Bronchial epithelial cell (primary cell): ENCODE data around the gene CHRNA1. TPM values are rescaled to one million over a fixed set of nuclear protein-coding genes. Genes with fewer than 3 reads are reported as not detected.

ENCODE experiments used
- DNase-seq: peaks from one replicate; pipeline ENCODE4 v3.0.0-alpha.2; 2010; ENCODE audit warnings: low read depth
- FAIRE-seq: peaks from 2 replicates; lab custom pipeline; 2011; peaks lifted over from hg19 to GRCh38; lab: Jason Lieb, UNC
- H3K27me3 ChIP-seq: 2 replicates; pipeline ENCODE4 v1.5.1; 2011; ENCODE audit warnings: low read length; ENCODE audit not compliant: control insufficient read depth, insufficient read depth
- H3K36me3 ChIP-seq: 2 replicates; pipeline ENCODE4 v1.5.1; 2011; ENCODE audit warnings: low read length; ENCODE audit not compliant: control insufficient read depth, insufficient read depth
- H3K4me3 ChIP-seq: 2 replicates; pipeline ENCODE4 v1.5.1; 2011; ENCODE audit warnings: mild to moderate bottlenecking, low read depth, low read length, control low read depth
- total RNA-seq: library from RNA; depleted of rRNA; stranded (reverse); fragments of >200 nt; gene quantifications from 2 replicates; pipeline ENCODE4 v1.2.1, GENCODE V29; 2014
- TF ChIP-seq, protein P1 (sequence below): IDR thresholded peaks from 2 replicates; pipeline ENCODE4 v1.5.1; 2011; ENCODE audit warnings: mild to moderate bottlenecking, moderate library complexity, low read length, control low read depth, inconsistent platforms; ENCODE audit not compliant: insufficient read depth, severe bottlenecking

CHRNA1 gene
- total RNA-seq, 1 donor from 2014 or later, result not detected

DNA sequence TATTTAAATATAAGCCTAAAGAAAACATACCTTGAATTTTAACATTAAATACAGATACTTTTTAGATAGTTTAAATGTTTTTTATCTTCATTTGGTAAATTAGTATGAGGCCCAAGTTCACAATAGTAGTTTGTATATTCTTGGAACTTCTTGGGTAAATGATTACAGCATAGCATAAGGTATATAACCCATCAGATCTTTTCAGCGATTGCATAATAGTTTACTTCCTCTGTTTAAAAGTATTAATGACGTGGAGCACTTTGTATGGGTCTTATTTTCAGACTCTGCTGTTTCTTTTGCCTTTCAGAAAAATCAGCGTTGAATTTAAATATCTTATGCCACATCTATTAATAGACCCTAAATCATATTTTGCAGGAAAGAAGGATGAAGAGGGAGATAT lies 60.2 kb downstream of the CHRNA1 start:
- FAIRE-seq, result no peak
- TF ChIP-seq, protein P1, sequence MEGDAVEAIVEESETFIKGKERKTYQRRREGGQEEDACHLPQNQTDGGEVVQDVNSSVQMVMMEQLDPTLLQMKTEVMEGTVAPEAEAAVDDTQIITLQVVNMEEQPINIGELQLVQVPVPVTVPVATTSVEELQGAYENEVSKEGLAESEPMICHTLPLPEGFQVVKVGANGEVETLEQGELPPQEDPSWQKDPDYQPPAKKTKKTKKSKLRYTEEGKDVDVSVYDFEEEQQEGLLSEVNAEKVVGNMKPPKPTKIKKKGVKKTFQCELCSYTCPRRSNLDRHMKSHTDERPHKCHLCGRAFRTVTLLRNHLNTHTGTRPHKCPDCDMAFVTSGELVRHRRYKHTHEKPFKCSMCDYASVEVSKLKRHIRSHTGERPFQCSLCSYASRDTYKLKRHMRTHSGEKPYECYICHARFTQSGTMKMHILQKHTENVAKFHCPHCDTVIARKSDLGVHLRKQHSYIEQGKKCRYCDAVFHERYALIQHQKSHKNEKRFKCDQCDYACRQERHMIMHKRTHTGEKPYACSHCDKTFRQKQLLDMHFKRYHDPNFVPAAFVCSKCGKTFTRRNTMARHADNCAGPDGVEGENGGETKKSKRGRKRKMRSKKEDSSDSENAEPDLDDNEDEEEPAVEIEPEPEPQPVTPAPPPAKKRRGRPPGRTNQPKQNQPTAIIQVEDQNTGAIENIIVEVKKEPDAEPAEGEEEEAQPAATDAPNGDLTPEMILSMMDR, result no peak
- Histone ChIP-seq H3K4me3 (no peak overlapping the region), H3K36me3 (no peaks in the 10 kb centered on the region), H3K27me3 (no peaks in the 10 kb centered on the region)
- no peak for DNase-seq

DNA sequence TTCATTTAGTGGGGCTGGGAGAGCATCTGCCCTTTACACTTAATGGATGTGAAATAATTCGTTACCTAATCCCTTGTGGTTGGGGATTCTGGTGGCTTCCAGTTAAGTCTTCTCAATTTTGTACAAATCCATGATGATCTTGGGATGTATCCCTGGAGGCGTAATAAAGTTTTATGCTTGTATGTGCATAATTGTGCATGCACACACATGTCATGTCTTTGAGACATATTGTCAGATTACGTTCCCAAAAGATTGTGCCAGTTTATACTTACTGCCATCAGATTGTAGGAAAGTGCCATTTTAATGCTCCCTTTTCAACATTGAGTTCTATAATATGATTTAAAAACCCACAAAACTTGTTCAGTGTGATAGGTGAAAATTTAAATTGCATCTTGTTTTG lies 60.8 kb downstream of the CHRNA1 start:
- H3K4me3 ChIP-seq, result no peak overlapping the region
- FAIRE-seq, result no peak
- TF ChIP-seq, protein P1, result no peak
- H3K27me3 ChIP-seq, result no peaks in the 10 kb centered on the region
- no peak for DNase-seq
- no peaks in the 10 kb centered on the region for H3K36me3 ChIP-seq

DNA sequence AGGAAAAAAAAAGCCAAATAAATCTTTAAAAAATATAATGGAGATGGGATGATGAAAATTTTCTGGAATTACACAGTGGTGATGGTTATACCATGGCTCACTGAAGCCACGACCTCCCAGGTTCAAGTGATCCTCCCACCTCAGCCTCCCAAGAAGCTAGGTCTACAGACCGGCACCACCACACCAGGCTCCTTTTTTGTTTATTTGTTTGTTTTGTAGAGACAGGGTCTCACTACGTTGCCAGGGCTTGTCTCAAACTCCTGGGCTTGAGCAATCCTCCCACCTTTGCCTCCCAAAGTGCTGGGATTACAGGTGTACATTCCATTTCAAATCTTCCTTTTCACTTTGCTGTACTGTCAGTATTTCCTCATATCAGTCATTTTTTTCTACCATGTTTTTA lies 61.7 kb downstream of the CHRNA1 start:
- FAIRE-seq (no peak), DNase-seq (no peak)
- TF ChIP-seq, protein P1, result no peak
- Histone ChIP-seq H3K27me3 (no peaks in the 10 kb centered on the region), H3K36me3 (no peaks in the 10 kb centered on the region), H3K4me3 (no peak overlapping the region)

DNA sequence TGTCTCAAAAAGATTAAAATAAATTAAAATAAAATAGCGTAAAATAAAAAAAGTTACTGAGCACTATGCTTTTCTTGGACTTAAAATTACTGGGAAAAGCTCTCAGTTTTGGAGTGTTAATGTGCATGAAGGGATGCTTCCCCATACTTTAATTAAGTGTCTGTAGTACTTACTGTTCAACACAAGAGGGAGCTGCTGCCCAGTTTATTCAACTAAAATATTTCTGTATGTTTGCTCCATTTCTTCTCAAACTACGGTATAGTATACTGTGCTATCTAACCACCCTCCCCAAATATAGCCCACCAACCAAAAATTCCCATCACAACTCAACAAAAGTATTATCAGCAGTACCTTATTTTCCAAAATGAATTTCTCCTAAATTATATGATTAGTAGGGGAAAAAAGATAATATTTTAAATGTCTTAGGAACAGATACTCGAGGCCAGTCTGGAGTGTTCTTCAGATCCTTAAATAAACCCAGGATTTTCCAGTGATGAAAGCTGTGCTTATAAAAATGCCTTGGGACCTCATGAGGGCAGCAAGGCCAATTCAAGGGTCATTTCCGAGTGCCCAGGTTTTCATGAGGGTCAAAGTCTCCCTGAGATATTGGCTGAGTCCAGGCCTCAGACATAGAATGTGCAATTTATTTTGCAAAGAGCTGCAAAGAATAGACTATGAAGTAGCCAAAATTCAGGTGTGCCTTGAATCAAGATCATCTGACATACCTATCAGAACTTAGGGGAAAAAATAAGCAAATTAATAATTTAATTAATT lies 64.1 kb downstream of the CHRNA1 start:
- peak; percentile 44 for DNase-seq
- no peak for FAIRE-seq
- TF ChIP-seq, protein P1, result peak; percentile 57
- no peak overlapping the region for H3K4me3 ChIP-seq
- peaks cover 4% of the 10 kb centered on the region for H3K27me3 ChIP-seq
- no peaks in the 10 kb centered on the region for H3K36me3 ChIP-seq

Other genes starting within 250 kb of the CHRNA1 start
- gene WIPF1, start 166.7 kb downstream of the CHRNA1 start, total RNA-seq, result 0.13 and 0.26 TPM in 2 replicates
- gene CHN1, start 240.9 kb upstream of the CHRNA1 start, total RNA-seq, result 0.64 and 2.6 TPM in 2 replicates